ENCODE data around the gene SLC9A1.
"Not testable (repeated sequence)": the region's sequence is repeated elsewhere in the genome, so short reads cannot be mapped to it uniquely, and the experiment has no call there.

SLC9A1 gene

GRCh38 chr1:27130798-27131197, 24.1 kb downstream of the SLC9A1 start:
- no peak for DNase-seq

- DNase-seq: no peak
These were observed 25.7 kb downstream of the SLC9A1 start for GRCh38 chr1:27129225-27129624.

- no peak for DNase-seq
These were observed 27.5 kb downstream of the SLC9A1 start for GRCh38 chr1:27127419-27127818.

DNA sequence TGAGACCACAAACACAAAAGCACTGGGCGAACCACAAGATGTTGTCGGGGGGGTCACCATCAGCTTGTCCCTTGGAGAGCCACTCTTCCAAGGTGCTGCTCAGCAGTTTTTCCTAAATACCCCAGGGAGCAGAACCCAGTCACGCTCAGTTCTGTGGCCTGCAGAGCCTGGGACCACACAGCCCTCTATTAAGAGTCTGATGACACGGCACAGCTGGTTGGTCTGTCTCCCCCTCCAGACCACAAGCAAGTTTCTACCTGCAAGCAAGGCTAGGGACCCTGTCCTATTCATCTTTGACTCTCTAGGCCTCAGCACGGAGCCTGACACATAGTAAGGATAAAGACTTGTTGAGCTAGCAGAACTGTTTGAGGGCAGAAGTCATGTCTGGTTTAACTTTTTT, 28.5 kb downstream of the SLC9A1 start:
- DNase-seq: no peak

- DNase-seq: not testable (repeated sequence)
These were observed 29.8 kb downstream of the SLC9A1 start for GRCh38 chr1:27125125-27125524.

- DNase-seq: no peak
These were observed 30.5 kb downstream of the SLC9A1 start for GRCh38 chr1:27124405-27124804.

DNA sequence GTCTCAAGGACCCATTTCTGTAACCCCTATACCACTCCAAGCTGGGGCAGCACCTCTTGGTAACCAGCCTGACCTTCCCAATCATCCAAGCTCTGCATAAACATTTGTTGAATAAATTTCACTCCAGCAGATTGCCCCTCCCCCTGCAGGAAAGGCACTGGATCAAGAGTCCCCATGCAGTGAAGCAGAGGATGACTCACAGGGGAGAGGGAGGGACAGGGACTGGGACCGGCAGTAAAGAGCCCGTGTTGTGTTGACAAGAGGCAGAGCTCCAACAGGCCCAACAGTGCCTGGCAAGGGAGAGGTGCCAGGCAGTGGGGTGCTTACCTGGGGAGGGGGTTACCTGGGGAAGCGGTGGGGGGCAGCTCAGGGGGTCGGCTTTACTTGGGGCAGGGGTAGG, 32.3 kb downstream of the SLC9A1 start:
- no peak for DNase-seq

DNA sequence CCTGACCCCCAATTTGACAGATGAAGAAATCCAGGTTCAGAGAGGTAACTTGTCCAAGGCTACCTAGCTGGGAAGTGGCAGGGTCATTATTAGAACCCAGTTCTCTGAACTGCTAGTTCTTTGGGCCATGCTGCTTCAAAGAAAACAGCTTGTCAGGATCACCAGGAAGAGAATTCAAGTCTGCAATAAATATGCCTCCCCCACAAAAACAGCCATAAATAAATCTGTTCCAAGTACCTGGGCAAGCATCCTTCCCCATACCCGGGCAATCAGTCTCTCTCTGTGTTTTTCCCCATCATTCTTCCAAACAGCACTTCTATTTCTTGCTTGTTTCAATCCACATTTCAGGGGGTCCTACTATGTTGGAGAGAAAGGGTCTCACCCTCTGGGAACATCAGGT, 34.1 kb downstream of the SLC9A1 start:
- no peak for DNase-seq

GRCh38 chr1:27118440-27118689, 36.6 kb downstream of the SLC9A1 start:
- DNase-seq: no peak

GRCh38 chr1:27117733-27118439, 37.0 kb downstream of the SLC9A1 start:
- DNase-seq: no peak

DNA sequence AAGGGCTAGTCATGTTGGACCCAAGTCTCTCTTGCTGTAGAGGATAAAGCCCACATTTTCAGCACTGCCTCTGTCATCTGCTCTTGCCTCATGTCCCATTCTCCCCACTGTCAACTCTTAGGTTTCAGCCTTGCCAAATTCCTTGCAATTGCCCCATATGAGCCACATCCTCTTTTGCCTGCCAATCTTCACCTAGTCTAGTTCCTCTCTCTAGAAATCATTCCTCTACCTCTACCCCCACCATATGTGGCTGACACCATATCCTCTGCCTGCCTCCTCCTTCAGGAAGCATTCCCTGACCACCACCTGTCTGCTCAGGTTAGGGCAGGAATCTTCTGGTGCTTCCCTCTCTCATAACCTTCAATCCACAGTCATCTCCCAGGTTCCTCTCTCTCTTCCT, 38.2 kb downstream of the SLC9A1 start:
- DNase-seq: no peak

DNA sequence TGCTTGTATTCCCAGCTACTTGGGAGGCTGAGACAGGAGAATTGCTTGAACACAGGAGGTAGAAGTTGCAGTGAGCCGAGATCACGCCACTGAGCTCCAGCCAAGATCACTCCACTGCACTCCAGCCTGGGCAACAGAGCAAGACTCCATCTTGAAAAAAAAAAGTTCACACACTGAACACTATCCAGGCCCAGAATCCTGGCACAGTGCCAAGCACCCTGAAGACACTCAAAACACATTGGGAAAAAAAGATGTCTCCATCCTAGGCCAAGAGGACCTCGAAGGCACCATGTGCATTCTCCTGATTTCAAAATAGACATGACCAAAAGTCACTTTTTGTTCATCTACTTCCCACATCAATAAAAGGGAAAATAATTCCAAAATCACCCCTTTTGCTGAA, 38.7 kb downstream of the SLC9A1 start:
- no peak for DNase-seq

DNA sequence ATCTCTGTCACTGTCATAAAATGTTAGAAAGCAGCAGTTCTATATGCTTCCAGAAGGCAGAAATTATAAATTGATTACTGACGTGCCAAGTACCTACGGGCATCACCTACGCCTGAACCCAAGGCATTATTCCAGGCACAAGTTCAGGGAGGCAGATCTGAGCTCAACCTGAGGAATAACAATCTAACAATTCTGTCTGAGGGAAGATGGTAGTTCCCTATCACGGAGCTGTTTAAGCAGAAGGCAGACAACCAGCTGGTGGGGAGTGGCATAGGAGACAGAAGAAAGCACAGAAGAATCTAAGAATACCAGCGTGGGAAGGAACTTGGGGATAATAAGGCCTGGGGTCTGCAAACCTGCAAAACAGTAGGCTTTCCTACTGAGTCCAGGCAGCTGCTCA, 40.4 kb downstream of the SLC9A1 start:
- no peak for DNase-seq

GRCh38 chr1:27113861-27114260, 41.1 kb downstream of the SLC9A1 start:
- no peak for DNase-seq

DNA sequence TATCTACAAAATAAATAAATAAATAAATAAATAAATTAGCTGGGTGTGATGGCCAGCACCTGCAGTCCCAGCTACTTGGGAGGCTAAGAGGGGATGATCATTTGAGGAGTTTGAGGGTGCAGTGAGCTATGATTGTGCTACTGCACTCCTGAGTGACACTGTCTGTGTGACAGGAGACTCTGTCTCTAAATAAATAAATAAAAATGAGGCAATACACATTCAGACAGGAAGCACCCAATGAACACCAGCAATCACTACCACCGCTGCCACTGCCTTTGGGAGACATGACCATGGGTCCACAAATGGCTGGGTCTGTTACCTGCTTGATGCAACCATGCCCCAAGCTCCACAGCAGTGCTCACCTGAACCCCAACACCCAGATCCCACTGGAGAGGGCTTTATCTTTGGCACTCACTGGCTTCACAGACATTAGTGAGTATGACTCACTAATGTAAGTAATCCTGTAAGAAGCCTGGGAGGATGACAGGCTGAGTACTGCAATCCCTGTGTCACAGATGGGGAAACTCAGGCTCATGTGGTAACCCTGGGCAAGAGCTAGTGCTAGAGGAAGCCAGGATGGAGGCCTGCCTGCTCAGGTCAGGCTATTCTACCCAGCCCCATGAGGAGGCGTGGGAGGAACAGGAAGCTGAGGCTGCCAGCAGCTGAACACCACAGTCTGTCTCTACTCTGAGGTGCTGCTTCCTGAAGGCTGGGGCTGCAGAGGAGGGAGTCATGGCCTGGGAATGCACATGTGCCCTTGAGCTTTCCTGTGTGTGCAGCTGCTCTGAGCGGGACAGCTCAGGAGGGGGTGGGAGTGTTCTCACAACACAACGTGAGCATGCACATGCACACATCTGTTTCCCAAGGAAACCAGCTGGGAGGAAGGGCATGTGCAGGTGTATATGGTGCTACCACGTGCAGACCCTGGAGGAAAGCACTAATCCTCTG, 43.0 kb downstream of the SLC9A1 start:
- DNase-seq: no peak

- no peak for DNase-seq
These were observed 45.7 kb downstream of the SLC9A1 start for GRCh38 chr1:27109103-27109822.

GRCh38 chr1:27108588-27108987, 46.3 kb downstream of the SLC9A1 start:
- DNase-seq: no peak

DNA sequence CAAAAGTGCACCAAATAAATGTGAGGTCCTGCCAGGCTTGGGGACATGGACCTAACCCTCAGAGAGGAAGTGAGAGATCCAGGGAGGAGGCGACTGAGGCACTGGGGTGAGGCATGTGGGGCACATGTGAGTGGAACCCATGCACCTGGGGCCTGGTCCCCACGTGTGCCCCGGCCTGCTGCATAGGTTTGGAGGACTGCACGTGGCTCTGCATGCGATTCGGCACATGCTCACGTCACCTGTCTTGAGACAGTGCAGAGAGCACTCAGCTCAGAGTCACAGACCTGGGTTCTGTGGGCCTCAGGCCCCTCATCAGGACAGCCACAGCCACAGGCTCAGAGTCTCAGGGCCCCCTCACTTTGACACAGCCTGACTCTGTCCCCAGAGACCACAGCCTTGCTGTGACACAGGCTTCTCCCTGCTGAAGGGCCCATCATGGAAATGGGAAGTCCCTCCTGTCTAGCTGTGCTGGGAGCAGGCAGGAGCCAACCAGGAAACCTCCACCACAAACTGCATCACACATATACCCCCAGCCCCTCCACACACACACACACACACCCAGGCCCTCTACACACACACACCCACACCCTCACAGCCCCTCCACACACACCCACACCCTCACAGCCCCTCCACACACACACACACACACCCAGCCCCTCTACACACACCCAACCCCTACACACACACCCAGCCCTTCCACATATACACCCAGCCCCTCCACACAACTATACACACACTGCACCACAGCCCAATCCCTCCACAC, 48.2 kb downstream of the SLC9A1 start:
- no peak for DNase-seq

DNA sequence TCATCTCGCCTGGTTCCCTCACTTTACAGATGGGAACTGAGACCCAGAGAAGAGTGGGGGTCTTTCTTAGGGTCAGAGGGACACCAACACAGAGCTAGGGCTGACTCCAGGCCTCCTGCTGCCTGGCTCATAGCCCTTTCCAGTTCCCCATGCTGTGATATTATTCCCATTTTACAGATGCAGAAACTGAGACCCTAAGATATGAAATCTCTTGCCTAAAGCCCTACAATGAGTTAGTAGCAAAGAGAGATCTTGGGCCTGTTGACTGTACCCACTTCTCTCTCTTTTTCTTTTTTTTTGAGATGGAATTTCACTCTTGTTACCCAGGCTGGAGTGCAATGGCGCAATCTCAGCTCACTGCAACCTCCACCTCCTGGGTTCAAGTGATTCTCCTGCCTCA, 49.9 kb downstream of the SLC9A1 start:
- DNase-seq: no peak

- no peak for DNase-seq
These were observed 51.4 kb downstream of the SLC9A1 start for GRCh38 chr1:27103498-27103897.

DNA sequence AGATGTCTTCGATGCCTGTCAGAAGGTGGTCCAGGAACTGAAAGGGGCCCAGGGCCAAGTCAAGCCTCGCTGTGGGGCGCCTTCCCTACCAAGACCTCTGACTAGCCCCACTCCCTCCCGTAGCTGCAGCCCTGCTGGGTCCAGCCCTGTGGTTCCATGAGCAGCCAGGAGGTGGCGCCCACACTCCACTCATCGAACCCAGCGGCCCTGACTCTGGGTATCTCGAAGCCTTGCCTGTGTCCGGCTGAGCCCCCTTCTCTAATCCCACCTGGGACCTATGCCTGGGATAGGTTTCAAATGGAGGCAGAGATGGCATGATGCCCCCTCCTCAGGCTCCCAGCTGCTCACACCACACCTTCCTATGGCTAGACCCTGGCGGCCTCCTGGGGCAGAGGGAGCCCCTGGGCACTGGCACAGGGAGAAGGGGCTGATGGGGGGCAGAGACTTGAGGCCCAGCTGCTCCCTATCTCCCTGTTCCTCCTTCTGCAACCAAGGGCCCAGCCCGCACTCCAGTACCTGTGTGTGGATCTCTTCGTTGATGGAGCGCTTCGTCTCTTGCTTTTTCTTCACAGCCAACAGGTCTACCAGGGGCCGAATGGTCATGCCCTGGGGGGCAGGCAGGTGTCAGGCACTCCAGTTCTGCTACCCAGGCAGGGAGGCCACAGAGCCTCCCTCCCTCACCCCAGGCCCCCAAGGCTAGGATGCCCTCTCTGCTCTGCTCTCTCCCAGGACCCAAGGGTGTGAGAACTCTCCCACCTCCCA, 52.0 kb downstream of the SLC9A1 start:
- DNase-seq: no peak

GRCh38 chr1:27102134-27102706, 52.7 kb downstream of the SLC9A1 start:
- DNase-seq: no peak

Measured in NCI-H526 treated with DMSO at 0.1 percent for 48 hours (cell line).